Natural killer cell (primary cell): Measurements from ENCODE around the gene LHPP. TPM values are rescaled to one million over a fixed set of nuclear protein-coding genes. Genes with fewer than 3 reads are reported as not detected.

Source experiments
- ATAC-seq, 3 donors: fragments of 150-1000 bp in 2 of 3; fragments of 200-7000 bp in 1 of 3; cut with Tn5 transposase; 1 replicate in 1 of 3; 2 replicates in 2 of 3; pipeline ENCODE4 v1.10.0; 2021; ENCODE audit warnings: mild to moderate bottlenecking in 2 of 3, moderate library complexity in 2 of 3
- DNase-seq, 2 donors: peaks; one replicate each; pipeline versions ENCODE4 v3.0.0 to v3.0.0-alpha.2; 2013 to 2021; ENCODE audit warnings: mixed read lengths in 1 of 2
- H3K27ac ChIP-seq: one replicate; pipeline ENCODE4 v1.5.1; 2013; ENCODE audit warnings: mild to moderate bottlenecking, low read length
- H3K27me3 ChIP-seq: one replicate; pipeline ENCODE4 v1.6.1; 2013; ENCODE audit warnings: low read length; ENCODE audit not compliant: control insufficient read depth, insufficient read depth
- H3K36me3 ChIP-seq: one replicate; pipeline ENCODE4 v1.6.1; 2013; ENCODE audit warnings: low read length; ENCODE audit not compliant: control insufficient read depth, insufficient read depth
- H3K4me1 ChIP-seq: one replicate; pipeline ENCODE4 v1.6.1; 2013; ENCODE audit warnings: low read length; ENCODE audit not compliant: control insufficient read depth, insufficient read depth
- H3K4me3 ChIP-seq: one replicate; pipeline ENCODE4 v1.5.1; 2013; ENCODE audit warnings: low read length
- H3K9me3 ChIP-seq: one replicate; pipeline ENCODE4 v1.6.1; 2013; ENCODE audit warnings: low read length; ENCODE audit not compliant: control insufficient read depth, insufficient read depth
- H3K27ac Mint-ChIP-seq, 2 donors: one replicate each; pipeline ENCODE4 v1.8.0; 2022; ENCODE audit warnings: mild to moderate bottlenecking in 2 of 2, mixed read lengths in 2 of 2, moderate library complexity in 1 of 2
- H3K27me3 Mint-ChIP-seq, 2 donors: one replicate each; pipeline ENCODE4 v1.8.0; 2022; ENCODE audit warnings: low read depth in 2 of 2, mixed read lengths in 2 of 2
- H3K36me3 Mint-ChIP-seq: one replicate; pipeline ENCODE4 v1.8.0; 2022; ENCODE audit warnings: mixed read lengths
- H3K4me1 Mint-ChIP-seq, 2 donors: one replicate each; pipeline ENCODE4 v1.8.0; 2022; ENCODE audit warnings: mixed read lengths in 2 of 2
- H3K4me3 Mint-ChIP-seq: one replicate; pipeline ENCODE4 v1.8.0; 2022; ENCODE audit warnings: mild to moderate bottlenecking, moderate library complexity, mixed read lengths
- H3K9me3 Mint-ChIP-seq, 2 donors: one replicate each; pipeline ENCODE4 v1.8.0; 2022; ENCODE audit warnings: mixed read lengths in 2 of 2
- CTCF ChIP-seq: fragments of 200-600 bp; IDR thresholded peaks from one replicate; pipeline ENCODE4 v1.8.0; 2022; ENCODE audit warnings: antibody characterized with exemption
- WGBS: methylation state at CpG from one replicate; pipeline ENCODE4 v1.1.7; 2013; ENCODE audit warnings: missing lambda C conversion rate; ENCODE audit not compliant: insufficient coverage; 5-methylcytosine and 5-hydroxymethylcytosine counted together
- intact Hi-C: fragments of 100-400 bp; cut with micrococcal nuclease; formaldehyde crosslinking; loops from one replicate; pipeline ENCODE4 v1.14.2; 2022
- total RNA-seq, 4 donors: library from RNA; stranded (reverse); fragments of 120-200 nt in 1 of 4; gene quantifications; one replicate each; pipeline versions ENCODE4 v1.2.3 to v1.2.4, GENCODE V29; 2013 to 2022

LHPP gene
- total RNA-seq, 3 donors from 2014 or later (not counting 1 experiment from before 2014, with no cell fraction given), result 12.3 to 19.3 (median 14.8) TPM

GRCh38 chr10:124624466-124624865 is 162.8 kb downstream of the LHPP start:
- no peak for DNase-seq
- H3K27me3 Mint-ChIP-seq, result no peaks in the 10 kb centered on the region
- no peaks in the 10 kb centered on the region for H3K27me3 ChIP-seq
- no peak for ATAC-seq
- peak overlapping the region; percentile 7 for H3K27ac ChIP-seq
- H3K36me3 ChIP-seq, result peaks cover 19% of the 10 kb centered on the region
- intact Hi-C loops, result no loop called here
- no peaks in the 10 kb centered on the region for H3K36me3 Mint-ChIP-seq
- H3K4me3 Mint-ChIP-seq, result no peak overlapping the region
- H3K4me1 ChIP-seq, result peaks cover 82% of the 10 kb centered on the region
- no peaks in the 10 kb centered on the region for H3K9me3 Mint-ChIP-seq
- peak overlapping the region in 1 of 2 donors; percentile 57 for H3K27ac Mint-ChIP-seq
- no peak for TF ChIP-seq CTCF
- H3K9me3 ChIP-seq, result no peaks in the 10 kb centered on the region
- peaks cover 47 to 69% of the 10 kb centered on the region in 2 donors for H3K4me1 Mint-ChIP-seq
- 86% methylated on average over 9 of the region's 9 CpGs for WGBS
- no peak overlapping the region for H3K4me3 ChIP-seq

- peaks cover 19% of the 10 kb centered on the region for H3K36me3 ChIP-seq
- H3K4me1 Mint-ChIP-seq, result peaks cover 45 to 69% of the 10 kb centered on the region in 2 donors
- 70% methylated on average over 16 of the region's 16 CpGs for WGBS
- H3K9me3 ChIP-seq, result no peaks in the 10 kb centered on the region
- H3K9me3 Mint-ChIP-seq, result no peaks in the 10 kb centered on the region
- no peak overlapping the region for H3K4me3 Mint-ChIP-seq
- peaks cover 82% of the 10 kb centered on the region for H3K4me1 ChIP-seq
- peak overlapping the region in 1 of 2 donors; percentile 57 for H3K27ac Mint-ChIP-seq
- no peak for TF ChIP-seq CTCF
- no peak overlapping the region for H3K27ac ChIP-seq
- intact Hi-C loops, result no loop called here
- DNase-seq (no peak), ATAC-seq (no peak)
- no peaks in the 10 kb centered on the region for H3K36me3 Mint-ChIP-seq
- no peaks in the 10 kb centered on the region for H3K27me3 ChIP-seq
- no peak overlapping the region for H3K4me3 ChIP-seq
- no peaks in the 10 kb centered on the region for H3K27me3 Mint-ChIP-seq
Observed at GRCh38 chr10:124624895-124625294, 163.3 kb downstream of the LHPP start.

DNA sequence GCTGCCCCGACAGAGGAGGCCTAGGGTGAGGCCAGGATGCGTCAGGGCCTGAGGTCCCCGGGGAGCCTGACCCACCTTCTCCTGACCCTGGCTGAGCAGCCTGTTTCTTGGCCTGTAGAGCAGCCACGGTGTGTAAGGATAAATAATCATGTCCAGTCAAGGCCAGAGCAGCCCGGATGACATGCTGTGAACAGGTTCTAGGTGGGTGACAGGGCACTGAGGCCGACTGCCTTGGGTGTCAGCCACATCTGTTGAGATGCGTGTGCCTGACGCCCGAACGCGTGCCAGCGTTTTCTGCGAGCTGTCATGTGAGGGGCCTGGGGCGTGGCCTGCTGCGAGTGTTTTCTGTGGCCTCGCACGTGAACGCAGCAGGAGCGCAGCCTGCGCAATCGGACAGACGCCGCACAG is 164.2 kb downstream of the LHPP start:
- Mint-ChIP-seq H3K27ac (no peak overlapping the region), H3K27me3 (no peaks in the 10 kb centered on the region), H3K9me3 (no peaks in the 10 kb centered on the region), H3K4me3 (no peak overlapping the region), H3K4me1 (peaks cover 43 to 70% of the 10 kb centered on the region in 2 donors), H3K36me3 (no peaks in the 10 kb centered on the region)
- Histone ChIP-seq H3K36me3 (peaks cover 15% of the 10 kb centered on the region), H3K9me3 (no peaks in the 10 kb centered on the region), H3K27ac (no peak overlapping the region), H3K4me3 (no peak overlapping the region), H3K4me1 (peaks cover 82% of the 10 kb centered on the region), H3K27me3 (no peaks in the 10 kb centered on the region)
- no peak for TF ChIP-seq CTCF
- no peak for DNase-seq
- no peak for ATAC-seq
- 90% methylated on average over 23 of the region's 23 CpGs for WGBS
- intact Hi-C loops, result no loop called here

- H3K4me1 ChIP-seq, result peaks cover 84% of the 10 kb centered on the region
Observed at GRCh38 chr10:124626759-124627380, 165.2 kb downstream of the LHPP start.

More at GRCh38 chr10:124626759-124627380, 165.2 kb downstream of the LHPP start:
- no peak for TF ChIP-seq CTCF
- Histone ChIP-seq H3K27ac (peak overlapping the region; percentile 57), H3K4me3 (no peak overlapping the region), H3K27me3 (no peaks in the 10 kb centered on the region), H3K9me3 (no peaks in the 10 kb centered on the region), H3K36me3 (peaks cover 13% of the 10 kb centered on the region)
- ATAC-seq (peak in 2 of 3 donors; percentile 35 to 57), DNase-seq (peak in 1 of 2 donors; percentile 73)
- Mint-ChIP-seq H3K4me3 (no peak overlapping the region), H3K27me3 (no peaks in the 10 kb centered on the region), H3K27ac (peak overlapping the region; percentile 18 to 87), H3K4me1 (peaks cover 43 to 74% of the 10 kb centered on the region in 2 donors), H3K9me3 (no peaks in the 10 kb centered on the region), H3K36me3 (no peaks in the 10 kb centered on the region)
- 24% methylated on average over 13 of the region's 13 CpGs for WGBS
- intact Hi-C loops, result no loop called here
